ENCODE data around the gene PCSK2. TPM values are rescaled to one million over a fixed set of nuclear protein-coding genes. Genes with fewer than 3 reads are reported as not detected.
A peak's percentile ranks its signal among the peaks of the same experiment; 100 is the strongest.

The PCSK2 gene, protein sequence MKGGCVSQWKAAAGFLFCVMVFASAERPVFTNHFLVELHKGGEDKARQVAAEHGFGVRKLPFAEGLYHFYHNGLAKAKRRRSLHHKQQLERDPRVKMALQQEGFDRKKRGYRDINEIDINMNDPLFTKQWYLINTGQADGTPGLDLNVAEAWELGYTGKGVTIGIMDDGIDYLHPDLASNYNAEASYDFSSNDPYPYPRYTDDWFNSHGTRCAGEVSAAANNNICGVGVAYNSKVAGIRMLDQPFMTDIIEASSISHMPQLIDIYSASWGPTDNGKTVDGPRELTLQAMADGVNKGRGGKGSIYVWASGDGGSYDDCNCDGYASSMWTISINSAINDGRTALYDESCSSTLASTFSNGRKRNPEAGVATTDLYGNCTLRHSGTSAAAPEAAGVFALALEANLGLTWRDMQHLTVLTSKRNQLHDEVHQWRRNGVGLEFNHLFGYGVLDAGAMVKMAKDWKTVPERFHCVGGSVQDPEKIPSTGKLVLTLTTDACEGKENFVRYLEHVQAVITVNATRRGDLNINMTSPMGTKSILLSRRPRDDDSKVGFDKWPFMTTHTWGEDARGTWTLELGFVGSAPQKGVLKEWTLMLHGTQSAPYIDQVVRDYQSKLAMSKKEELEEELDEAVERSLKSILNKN
- total RNA-seq: 0.74 TPM
- long read RNA-seq, full-length matches to known transcripts: 1 of 1 reads
- long read RNA-seq, partial matches to known transcripts: 0 of 1 reads
- long read RNA-seq, other reads (novel, unspliced or antisense): 0 of 1 reads

DNA sequence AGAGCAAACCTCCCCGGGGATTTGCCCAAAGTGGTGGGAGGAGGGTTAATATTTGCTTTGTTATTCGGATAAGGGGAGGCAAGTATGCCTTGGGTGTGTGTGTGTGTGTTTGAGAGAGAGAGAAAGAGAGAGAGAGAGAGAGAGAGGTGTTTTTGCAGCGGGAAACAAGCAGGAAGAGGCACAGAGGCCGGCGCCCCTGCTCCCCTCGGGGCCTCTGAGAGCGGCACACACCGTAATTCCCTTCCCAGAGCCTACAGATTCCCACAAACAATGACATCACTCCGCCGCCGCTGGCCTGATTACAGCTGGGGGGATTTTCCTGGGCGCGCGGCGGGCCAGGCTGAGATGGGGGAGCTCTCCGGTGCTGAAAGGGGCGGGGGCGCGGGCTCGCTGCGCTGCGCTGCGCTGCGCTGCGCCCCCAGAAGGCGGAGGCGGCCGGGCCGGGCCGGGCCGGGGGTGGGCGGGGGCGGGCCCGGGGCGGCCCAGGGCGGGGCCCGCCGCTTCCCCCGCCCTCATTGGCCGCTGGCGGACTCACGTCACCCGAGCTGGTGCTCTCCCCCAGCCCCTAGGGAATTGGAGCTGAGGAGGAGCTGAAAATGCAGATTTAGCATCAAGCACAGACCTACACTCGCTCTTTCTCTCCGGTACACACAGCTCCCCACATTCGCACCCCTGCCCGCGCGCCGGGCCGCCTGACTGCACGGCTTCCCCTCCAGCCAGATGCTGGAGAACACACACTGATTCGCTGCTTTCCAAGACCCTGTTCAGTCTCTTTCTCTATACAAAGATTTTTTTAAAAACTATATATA lies at the start of gene PCSK2:
Gene PCSK2, plus strand, starts transcription at position 631 of the 809 bp plus-strand sequence. CDS start 266 bp downstream, outside the sequence.
- Histone ChIP-seq H3K4me1 (peaks cover 20% of the 10 kb centered on the region), H3K27ac (replicated peaks) (no peak within 1 kb of the TSS), H3K4me3 (peak within 1 kb of the TSS; percentile 56), H3K36me3 (no peaks in the 10 kb centered on the region), H3K9me3 (replicated peaks) (no peaks in the 10 kb centered on the region), H3K27me3 (ENCODE audit: low read depth) (peaks cover 73% of the 10 kb centered on the region)
- TF ChIP-seq, protein P1, sequence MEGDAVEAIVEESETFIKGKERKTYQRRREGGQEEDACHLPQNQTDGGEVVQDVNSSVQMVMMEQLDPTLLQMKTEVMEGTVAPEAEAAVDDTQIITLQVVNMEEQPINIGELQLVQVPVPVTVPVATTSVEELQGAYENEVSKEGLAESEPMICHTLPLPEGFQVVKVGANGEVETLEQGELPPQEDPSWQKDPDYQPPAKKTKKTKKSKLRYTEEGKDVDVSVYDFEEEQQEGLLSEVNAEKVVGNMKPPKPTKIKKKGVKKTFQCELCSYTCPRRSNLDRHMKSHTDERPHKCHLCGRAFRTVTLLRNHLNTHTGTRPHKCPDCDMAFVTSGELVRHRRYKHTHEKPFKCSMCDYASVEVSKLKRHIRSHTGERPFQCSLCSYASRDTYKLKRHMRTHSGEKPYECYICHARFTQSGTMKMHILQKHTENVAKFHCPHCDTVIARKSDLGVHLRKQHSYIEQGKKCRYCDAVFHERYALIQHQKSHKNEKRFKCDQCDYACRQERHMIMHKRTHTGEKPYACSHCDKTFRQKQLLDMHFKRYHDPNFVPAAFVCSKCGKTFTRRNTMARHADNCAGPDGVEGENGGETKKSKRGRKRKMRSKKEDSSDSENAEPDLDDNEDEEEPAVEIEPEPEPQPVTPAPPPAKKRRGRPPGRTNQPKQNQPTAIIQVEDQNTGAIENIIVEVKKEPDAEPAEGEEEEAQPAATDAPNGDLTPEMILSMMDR (IDR thresholded peaks at IDR 0.05; ENCODE audit: borderline replicate concordance): no peak
- DNase-seq: peak; percentile 24
- intact Hi-C loops (cut with micrococcal nuclease): no loop called here

DNA sequence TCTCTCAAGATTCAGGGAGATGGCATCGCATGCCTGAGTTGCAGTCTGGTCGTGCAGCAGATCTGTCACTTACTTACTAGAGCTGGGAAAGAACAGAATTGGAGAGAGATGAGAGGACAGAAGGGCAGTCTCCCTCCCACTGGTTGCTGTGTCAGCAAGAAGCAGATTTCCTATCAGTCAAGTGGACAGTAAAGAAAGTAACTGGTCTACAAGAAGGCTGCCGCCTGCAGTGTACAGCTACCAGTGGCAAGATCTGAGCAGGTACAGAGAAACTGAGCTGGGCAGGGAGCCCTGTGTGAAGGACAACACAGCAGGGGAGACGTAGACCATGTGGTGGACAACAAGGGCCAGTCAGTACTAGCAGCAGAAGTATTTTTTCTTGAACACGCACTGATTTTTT lies 49.5 kb upstream of the PCSK2 start:
- Histone ChIP-seq H3K4me3 (no peak overlapping the region), H3K4me1 (no peaks in the 10 kb centered on the region), H3K27me3 (ENCODE audit: low read depth) (no peaks in the 10 kb centered on the region), H3K27ac (replicated peaks) (no peak overlapping the region), H3K36me3 (no peaks in the 10 kb centered on the region), H3K9me3 (replicated peaks) (peaks cover 26% of the 10 kb centered on the region)
- TF ChIP-seq, protein P1 (IDR thresholded peaks at IDR 0.05; ENCODE audit: borderline replicate concordance): no peak
- no peak for DNase-seq
- intact Hi-C loops (cut with micrococcal nuclease): no loop called here

DNA sequence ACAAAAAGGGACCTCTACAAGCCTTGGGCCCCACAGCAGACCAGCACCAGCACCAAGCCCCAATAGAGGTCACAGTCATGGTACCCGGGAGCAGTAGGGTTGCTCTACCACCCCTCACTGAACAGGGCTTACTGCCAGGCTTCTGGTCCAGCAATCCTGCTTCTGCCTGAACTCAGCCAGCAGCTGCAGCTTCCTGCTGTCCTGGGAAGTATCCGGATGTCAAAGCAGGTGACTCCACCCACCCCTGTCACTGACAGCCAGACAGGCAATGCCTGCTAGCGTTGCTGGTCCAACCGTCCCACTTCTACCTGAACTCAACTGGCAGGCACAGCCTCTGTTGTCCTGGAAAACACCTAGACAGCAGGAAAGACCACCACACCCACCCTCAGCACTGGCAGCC lies 47.0 kb upstream of the PCSK2 start:
- H3K27me3 ChIP-seq (ENCODE audit: low read depth): no peaks in the 10 kb centered on the region
- no peak overlapping the region for H3K27ac ChIP-seq (replicated peaks)
- no peaks in the 10 kb centered on the region for H3K36me3 ChIP-seq
- no peak overlapping the region for H3K4me3 ChIP-seq
- H3K4me1 ChIP-seq: no peaks in the 10 kb centered on the region
- DNase-seq: no peak
- intact Hi-C loops (cut with micrococcal nuclease): no loop called here
- TF ChIP-seq, protein P1 (IDR thresholded peaks at IDR 0.05; ENCODE audit: borderline replicate concordance): no peak
- peaks cover 47% of the 10 kb centered on the region for H3K9me3 ChIP-seq (replicated peaks)

DNA sequence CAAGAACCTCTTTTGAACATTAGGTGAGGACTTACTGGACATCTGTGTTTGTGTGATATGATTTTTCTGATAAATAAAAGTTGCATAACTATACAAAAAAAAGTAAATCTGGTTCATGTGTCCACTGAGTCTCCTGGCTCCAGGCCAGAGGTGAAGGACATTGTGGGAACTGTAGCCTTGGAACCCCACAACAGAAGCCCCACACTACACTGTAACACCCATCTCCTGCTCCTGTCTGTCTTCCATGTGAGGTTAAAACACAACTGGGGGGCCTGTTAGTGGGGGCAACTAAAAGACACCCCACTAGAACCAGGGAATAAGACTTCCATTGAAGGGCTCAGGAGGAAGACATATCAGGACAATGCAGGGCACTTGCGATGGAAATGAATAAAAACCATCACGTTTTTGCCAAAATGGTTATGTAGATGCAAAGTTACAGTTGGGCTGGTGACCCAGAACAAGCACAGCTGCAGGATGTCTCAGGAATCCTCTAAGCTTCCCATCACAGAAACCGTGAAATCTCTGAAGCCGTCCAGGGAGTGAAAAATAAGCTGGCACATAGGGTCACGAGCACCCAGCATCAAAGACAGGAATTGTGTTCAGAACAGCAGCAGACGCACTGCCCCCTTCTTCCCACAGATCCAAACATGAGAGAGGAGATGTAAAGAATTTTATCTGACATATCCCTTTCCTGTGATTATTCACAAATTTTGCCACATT lies 36.7 kb upstream of the PCSK2 start:
- Histone ChIP-seq H3K36me3 (no peaks in the 10 kb centered on the region), H3K27me3 (ENCODE audit: low read depth) (no peaks in the 10 kb centered on the region), H3K4me1 (no peaks in the 10 kb centered on the region), H3K4me3 (no peak overlapping the region), H3K9me3 (replicated peaks) (peaks cover 34% of the 10 kb centered on the region), H3K27ac (replicated peaks) (no peak overlapping the region)
- TF ChIP-seq, protein P1 (IDR thresholded peaks at IDR 0.05; ENCODE audit: borderline replicate concordance): no peak
- no peak for DNase-seq
- intact Hi-C loops (cut with micrococcal nuclease): no loop called here

DNA sequence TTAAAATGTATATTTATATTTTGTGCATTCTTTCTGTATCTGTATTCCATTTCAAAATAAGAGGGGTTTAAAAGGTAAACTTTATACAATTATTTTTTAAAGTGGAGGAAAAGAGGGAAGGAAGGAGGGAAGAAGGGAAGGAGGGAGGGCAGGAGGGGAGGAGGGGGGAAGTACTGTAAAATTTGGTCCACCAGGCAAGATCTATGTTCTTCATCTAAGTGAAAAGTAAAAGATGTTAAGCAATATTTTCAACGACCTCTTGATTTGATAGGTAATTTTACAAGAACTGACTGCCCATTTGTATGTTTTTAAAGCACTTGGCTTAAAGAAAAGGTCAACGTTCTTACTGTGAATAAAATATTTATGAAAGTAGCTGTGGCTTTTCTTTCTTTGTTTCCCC lies 29.8 kb upstream of the PCSK2 start:
- TF ChIP-seq, protein P1 (IDR thresholded peaks at IDR 0.05; ENCODE audit: borderline replicate concordance): no peak
- H3K9me3 ChIP-seq (replicated peaks): peaks cover 8% of the 10 kb centered on the region
- H3K4me1 ChIP-seq: no peaks in the 10 kb centered on the region
- intact Hi-C loops (cut with micrococcal nuclease): no loop called here
- H3K36me3 ChIP-seq: no peaks in the 10 kb centered on the region
- DNase-seq: no peak
- peaks cover 9% of the 10 kb centered on the region for H3K27me3 ChIP-seq (ENCODE audit: low read depth)
- no peak overlapping the region for H3K27ac ChIP-seq (replicated peaks)
- H3K4me3 ChIP-seq: no peak overlapping the region
